GM18907 (cell line): ENCODE results near the gene CALML3.
"Not testable (repeated sequence)": the region's sequence is repeated elsewhere in the genome, so short reads cannot be mapped to it uniquely, and the experiment has no call there.

ENCODE experiments used
- ATAC-seq: cut with Tn5 transposase; IDR thresholded peaks from one replicate; pipeline ENCODE4 v1.9.1; 2021; ENCODE audit warnings: mild to moderate bottlenecking, moderate library complexity; ENCODE audit not compliant: unreplicated experiment

CALML3 gene

GRCh38 chr10:5552376-5553321 is 27.9 kb downstream of the CALML3 start:
- ATAC-seq, result no peak

- ATAC-seq, result no peak
Measured at GRCh38 chr10:5553400-5554170, 28.8 kb downstream of the CALML3 start.

GRCh38 chr10:5555021-5555510 is 30.3 kb downstream of the CALML3 start:
- no peak for ATAC-seq

- ATAC-seq, result no peak
Measured at GRCh38 chr10:5555881-5556280, 31.1 kb downstream of the CALML3 start.

- no peak for ATAC-seq
Measured at GRCh38 chr10:5556576-5556975, 31.8 kb downstream of the CALML3 start.

GRCh38 chr10:5557040-5557721 is 32.4 kb downstream of the CALML3 start:
- ATAC-seq, result no peak

GRCh38 chr10:5557799-5558771 is 33.3 kb downstream of the CALML3 start:
- ATAC-seq, result no peak

- not testable (repeated sequence) for ATAC-seq
Measured at GRCh38 chr10:5559022-5559421, 34.3 kb downstream of the CALML3 start.

GRCh38 chr10:5559642-5560141 is 34.9 kb downstream of the CALML3 start:
- ATAC-seq, result no peak

GRCh38 chr10:5560142-5560816 is 35.5 kb downstream of the CALML3 start:
- ATAC-seq, result no peak

GRCh38 chr10:5560817-5561703 is 36.3 kb downstream of the CALML3 start:
- no peak for ATAC-seq

- ATAC-seq, result no peak
Measured at GRCh38 chr10:5561704-5562645, 37.2 kb downstream of the CALML3 start.

- ATAC-seq, result no peak
Measured at GRCh38 chr10:5563321-5563961, 38.7 kb downstream of the CALML3 start.

GRCh38 chr10:5563991-5564536 is 39.3 kb downstream of the CALML3 start:
- no peak for ATAC-seq

GRCh38 chr10:5564537-5565204 is 39.9 kb downstream of the CALML3 start:
- no peak for ATAC-seq

- ATAC-seq, result no peak
Measured at GRCh38 chr10:5565205-5565545, 40.4 kb downstream of the CALML3 start.
